GM23338 (cell line): Measurements from ENCODE around the gene PAH. TPM values are rescaled to one million over a fixed set of nuclear protein-coding genes. Genes with fewer than 3 reads are reported as not detected.

Experiments used
- ATAC-seq: fragments of 200-7000 bp; cut with Tn5 transposase; 3 replicates; pipeline ENCODE4 v1.9.1; 2020
- DNase-seq: peaks from one replicate; pipeline ENCODE4 v3.0.0-alpha.2; 2015; ENCODE audit warnings: low spot score
- H2AFZ ChIP-seq: fragments of 200-600 bp; sonication (generic); 2 replicates; pipeline ENCODE4 v1.8.0; 2016; ENCODE audit warnings: antibody characterized with exemption, mild to moderate bottlenecking, moderate library complexity
- H3F3A ChIP-seq: fragments of 200-600 bp; sonication (generic); replicated peaks from 2 replicates; pipeline ENCODE4 v1.8.0; 2017; ENCODE audit warnings: antibody characterized with exemption, mixed run types, low read depth
- H3K27ac ChIP-seq: fragments of 200-600 bp; sonication (generic); 2 replicates; pipeline ENCODE4 v1.6.1; 2016; ENCODE audit warnings: low read depth
- H3K27me3 ChIP-seq: fragments of 200-600 bp; sonication (generic); 2 replicates; pipeline ENCODE4 v1.8.0; 2016; ENCODE audit warnings: mild to moderate bottlenecking, mixed run types, moderate library complexity; ENCODE audit not compliant: insufficient read depth
- H3K36me3 ChIP-seq: fragments of 200-600 bp; sonication (generic); 2 replicates; pipeline ENCODE4 v1.8.0; 2016; ENCODE audit warnings: mild to moderate bottlenecking; ENCODE audit not compliant: insufficient read depth
- H3K4me1 ChIP-seq: fragments of 200-600 bp; sonication (generic); 2 replicates; pipeline ENCODE4 v1.8.0; 2016; ENCODE audit warnings: mild to moderate bottlenecking, moderate library complexity; ENCODE audit not compliant: insufficient read depth
- H3K4me2 ChIP-seq: fragments of 200-600 bp; sonication (generic); 2 replicates; pipeline ENCODE4 v1.7.1; 2017; ENCODE audit warnings: mixed run types
- H3K4me3 ChIP-seq: fragments of 200-600 bp; sonication (generic); 2 replicates; pipeline ENCODE4 v1.6.1; 2016; ENCODE audit warnings: mixed run types
- H3K79me2 ChIP-seq: fragments of 200-600 bp; sonication (generic); replicated peaks from 2 replicates; pipeline ENCODE4 v1.8.0; 2017; ENCODE audit warnings: mild to moderate bottlenecking; ENCODE audit not compliant: insufficient read depth
- H3K9me2 ChIP-seq: fragments of 200-600 bp; sonication (generic); 2 replicates; pipeline ENCODE4 v1.8.0; 2017; ENCODE audit not compliant: insufficient read depth
- H4K20me1 ChIP-seq: fragments of 200-600 bp; sonication (generic); replicated peaks from 2 replicates; pipeline ENCODE4 v1.8.0; 2017; ENCODE audit warnings: mild to moderate bottlenecking; ENCODE audit not compliant: insufficient read depth
- H3K27ac Mint-ChIP-seq: 2 replicates; pipeline ENCODE4 v1.8.0; 2020; ENCODE audit warnings: inconsistent platforms, mild to moderate bottlenecking, moderate library complexity, mixed read lengths
- H3K27me3 Mint-ChIP-seq: 3 replicates; pipeline ENCODE4 v1.8.0; 2022; ENCODE audit warnings: low read depth, mild to moderate bottlenecking, moderate library complexity, mixed read lengths, inconsistent platforms; ENCODE audit not compliant: insufficient read depth, poor library complexity
- H3K36me3 Mint-ChIP-seq: 3 replicates; pipeline ENCODE4 v1.8.0; 2021; ENCODE audit warnings: low read depth, mild to moderate bottlenecking, inconsistent platforms, moderate library complexity, mixed read lengths
- H3K4me1 Mint-ChIP-seq: 3 replicates; pipeline ENCODE4 v1.8.0; 2020; ENCODE audit warnings: mild to moderate bottlenecking, inconsistent platforms, mixed read lengths
- H3K4me3 Mint-ChIP-seq: 3 replicates; pipeline ENCODE4 v1.8.0; 2021; ENCODE audit warnings: moderate library complexity, mild to moderate bottlenecking, inconsistent platforms, mixed read lengths
- H3K9me3 Mint-ChIP-seq: 3 replicates; pipeline ENCODE4 v1.8.0; 2020; ENCODE audit warnings: moderate library complexity, mild to moderate bottlenecking, inconsistent platforms, mixed read lengths
- CREB1 ChIP-seq: fragments of 250-450 bp; sonication (Bioruptor Pico); IDR thresholded peaks from 2 replicates; pipeline ENCODE4 v1.5.0; 2020; ENCODE audit warnings: low read depth, mild to moderate bottlenecking, moderate library complexity
- CTCF ChIP-seq, 2 experiments: fragments of 200-600 bp in 1 of 2; sonication (generic) in 1 of 2; conservative IDR thresholded peaks; 2 replicates each; pipeline versions ENCODE4 v1.5.1 to v1.6.1; 2016 to 2017; ENCODE audit warnings: antibody characterized with exemption in 2 of 2, low read depth in 2 of 2, mild to moderate bottlenecking in 2 of 2, moderate library complexity in 1 of 2
- NANOG ChIP-seq: IDR thresholded peaks from 2 replicates; pipeline ENCODE4 v1.6.1; 2016; ENCODE audit warnings: antibody characterized with exemption, borderline replicate concordance
- REST ChIP-seq: IDR thresholded peaks from one replicate; pipeline ENCODE4 v1.6.1; 2018; ENCODE audit warnings: antibody characterized with exemption; ENCODE audit not compliant: unreplicated experiment
- STAT1 ChIP-seq: IDR thresholded peaks from one replicate; pipeline ENCODE4 v1.6.1; 2016; ENCODE audit warnings: antibody characterized with exemption; ENCODE audit not compliant: unreplicated experiment
- ZNF114 ChIP-seq: fragments of 250-450 bp; sonication (Bioruptor Pico); IDR thresholded peaks from 2 replicates; pipeline ENCODE4 v1.5.0; 2020; ENCODE audit warnings: mild to moderate bottlenecking, moderate library complexity
- ZNF331 ChIP-seq: fragments of 250-450 bp; sonication (Bioruptor Pico); IDR thresholded peaks from 2 replicates; pipeline ENCODE4 v1.5.0; 2020; ENCODE audit warnings: low read depth, mild to moderate bottlenecking, moderate library complexity
- ZNF462 ChIP-seq: fragments of 250-450 bp; sonication (Bioruptor Pico); IDR thresholded peaks from 2 replicates; pipeline ENCODE4 v1.5.0; 2020; ENCODE audit warnings: mild to moderate bottlenecking, moderate library complexity
- polyA plus RNA-seq: library from polyadenylated mRNA; unstranded; fragments of >200 nt; fragmentation: Nextera tagmentation; extraction: Ambion mirVana; gene quantifications from 2 replicates; pipeline ENCODE4 v1.2.1, GENCODE V29; 2016
- total RNA-seq: library from RNA; depleted of rRNA; stranded (reverse); fragments of >200 nt; shearing (Covaris generic); gene quantifications from 2 replicates; pipeline ENCODE4 v1.2.3, GENCODE V29; 2014

The PAH gene
- total and polyA plus RNA-seq, 2 experiments from 2014 or later, result 3.7 to 4.8 TPM

- TF ChIP-seq CREB1 (CRISPR knock-in tag) (no peak), REST (no peak), ZNF114 (CRISPR knock-in tag) (no peak)
These were observed 104.7 kb downstream of the PAH start (continued) for GRCh38 chr12:102812344-102812743.

- Histone ChIP-seq H4K20me1 (no peaks in the 10 kb centered on the region), H3K4me1 (no peaks in the 10 kb centered on the region), H3K4me2 (no peak overlapping the region), H3K27ac (no peak overlapping the region), H3K9me2 (peaks cover 6% of the 10 kb centered on the region; the same call in 1 of the 2 replicates), H3K4me3 (no peak overlapping the region), H3F3A (no peaks in the 10 kb centered on the region), H2AFZ (no peak overlapping the region), H3K36me3 (no peaks in the 10 kb centered on the region), H3K79me2 (no peaks in the 10 kb centered on the region), H3K27me3 (no peaks in the 10 kb centered on the region)
- Mint-ChIP-seq H3K27ac (no peak overlapping the region), H3K27me3 (peaks cover 3% of the 10 kb centered on the region), H3K9me3 (no peaks in the 10 kb centered on the region), H3K4me1 (peaks cover 2% of the 10 kb centered on the region; the same call in 1 of the 3 replicates), H3K36me3 (no peaks in the 10 kb centered on the region), H3K4me3 (no peak overlapping the region)
- TF ChIP-seq NANOG, result no peak
- TF ChIP-seq CTCF (conservative IDR thresholded peaks at IDR 0.05; ENCODE audit: low read depth in 2 of 2), result peak; percentile 84
- TF ChIP-seq ZNF462, result no peak
- no peak for TF ChIP-seq STAT1
- no peak for TF ChIP-seq ZNF331 (CRISPR knock-in tag)
- DNase-seq, result peak; percentile 82
- peak; percentile 82 for ATAC-seq
These were observed 105.8 kb downstream of the PAH start for GRCh38 chr12:102811110-102811737.
